Islet precursor cell (in vitro differentiated cells): ENCODE results near the gene ROMO1.

Experiments used
- DNase-seq: peaks from one replicate; pipeline ENCODE4 v3.0.0-alpha.2; 2018

The ROMO1 gene

GRCh38 chr20:35699127-35699956 is at the start of gene ROMO1, which contains the start of gene NFS1:
Gene ROMO1, plus strand, starts transcription at chr20:35699405. Its CDS starts 228 bp downstream, at chr20:35699633.
Gene NFS1, minus strand, starts transcription at chr20:35699352. Its CDS starts 64 bp downstream, at chr20:35699288.
- DNase-seq: peak; percentile 95

- DNase-seq: no peak
Measured at GRCh38 chr20:35650632-35651031, 48.6 kb upstream of the ROMO1 start.

GRCh38 chr20:35651958-35652357 is 47.2 kb upstream of the ROMO1 start:
- DNase-seq: no peak

GRCh38 chr20:35652641-35653429 is 46.4 kb upstream of the ROMO1 start:
- DNase-seq: no peak

GRCh38 chr20:35653430-35653734 is 45.8 kb upstream of the ROMO1 start:
- no peak for DNase-seq

- no peak for DNase-seq
Measured at GRCh38 chr20:35653893-35654292, 45.3 kb upstream of the ROMO1 start.

GRCh38 chr20:35654415-35654814 is 44.8 kb upstream of the ROMO1 start:
- no peak for DNase-seq

- no peak for DNase-seq
Measured at GRCh38 chr20:35657271-35657670, 41.9 kb upstream of the ROMO1 start.

GRCh38 chr20:35660122-35660937 is 38.9 kb upstream of the ROMO1 start:
- DNase-seq: no peak

- no peak for DNase-seq
Measured at GRCh38 chr20:35661053-35661452, 38.2 kb upstream of the ROMO1 start.

GRCh38 chr20:35661908-35662307 is 37.3 kb upstream of the ROMO1 start:
- no peak for DNase-seq

GRCh38 chr20:35662551-35662950 is 36.7 kb upstream of the ROMO1 start:
- DNase-seq: no peak

- DNase-seq: peak; percentile 70
Measured at GRCh38 chr20:35663516-35664465, 35.4 kb upstream of the ROMO1 start.

- DNase-seq: peak; percentile 97
Measured at GRCh38 chr20:35664466-35665206, 34.6 kb upstream of the ROMO1 start, which contains the start of the genes CPNE1 and RBM12. Gene CPNE1, minus strand, starts transcription at chr20:35664900. Its CDS starts 31,977 bp downstream, at chr20:35632923. Gene RBM12, minus strand, starts transcription at chr20:35664900. Its CDS starts 9,578 bp downstream, at chr20:35655322.

GRCh38 chr20:35665949-35666288 is 33.3 kb upstream of the ROMO1 start:
- DNase-seq: no peak

- no peak for DNase-seq
Measured at GRCh38 chr20:35669221-35669620, 30.0 kb upstream of the ROMO1 start.

- no peak for DNase-seq
Measured at GRCh38 chr20:35669681-35670080, 29.5 kb upstream of the ROMO1 start.

GRCh38 chr20:35673884-35674283 is 25.3 kb upstream of the ROMO1 start:
- no peak for DNase-seq

GRCh38 chr20:35674921-35675320 is 24.3 kb upstream of the ROMO1 start:
- DNase-seq: no peak

- DNase-seq: no peak
Measured at GRCh38 chr20:35680452-35681183, 18.6 kb upstream of the ROMO1 start.
